Activated CD8-positive, alpha-beta memory T cell treated with anti-CD3 and anti-CD28 coated beads for 4 hours (primary cell): ENCODE results near the gene YBX2.

Source experiments
- DNase-seq, 2 donors: peaks; one replicate each; pipeline ENCODE4 v3.0.0-alpha.2; 2020; ENCODE audit warnings: low read depth in 2 of 2

YBX2 gene

DNA sequence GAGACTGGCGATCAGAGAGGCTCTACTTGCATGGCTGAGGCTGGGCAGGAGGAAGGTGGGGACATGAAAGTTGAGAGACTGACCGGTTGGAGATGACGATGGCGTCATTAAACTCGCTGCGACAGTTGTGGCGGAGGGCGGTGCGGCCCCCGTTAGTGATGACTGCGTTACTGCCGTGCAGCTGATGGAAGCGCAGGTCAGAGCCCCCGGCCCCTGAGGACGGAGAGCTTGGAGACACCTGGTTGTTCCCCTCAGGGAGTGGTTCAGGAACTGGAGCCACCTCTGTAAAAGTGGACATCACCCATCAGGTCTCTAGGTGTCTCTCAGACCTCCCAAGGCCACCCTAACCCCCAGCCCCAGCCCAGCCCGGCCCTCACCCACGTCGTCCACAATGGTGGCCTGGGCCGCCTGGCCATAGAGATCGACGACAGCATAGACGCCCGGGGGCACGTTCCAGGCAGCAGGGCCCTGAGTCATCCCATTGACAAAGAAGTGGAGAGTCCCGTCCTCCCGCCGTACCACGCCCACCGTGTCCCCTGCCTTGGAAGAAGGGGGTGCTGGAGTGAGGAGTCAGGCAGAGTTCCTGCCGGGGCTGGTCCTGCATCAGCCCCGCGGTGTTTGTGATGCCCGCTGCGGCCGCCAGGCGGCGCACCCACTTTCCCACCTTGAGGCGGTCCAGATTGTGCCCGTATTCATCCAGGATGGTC lies 29.4 kb upstream of the YBX2 start:
- no peak for DNase-seq

DNA sequence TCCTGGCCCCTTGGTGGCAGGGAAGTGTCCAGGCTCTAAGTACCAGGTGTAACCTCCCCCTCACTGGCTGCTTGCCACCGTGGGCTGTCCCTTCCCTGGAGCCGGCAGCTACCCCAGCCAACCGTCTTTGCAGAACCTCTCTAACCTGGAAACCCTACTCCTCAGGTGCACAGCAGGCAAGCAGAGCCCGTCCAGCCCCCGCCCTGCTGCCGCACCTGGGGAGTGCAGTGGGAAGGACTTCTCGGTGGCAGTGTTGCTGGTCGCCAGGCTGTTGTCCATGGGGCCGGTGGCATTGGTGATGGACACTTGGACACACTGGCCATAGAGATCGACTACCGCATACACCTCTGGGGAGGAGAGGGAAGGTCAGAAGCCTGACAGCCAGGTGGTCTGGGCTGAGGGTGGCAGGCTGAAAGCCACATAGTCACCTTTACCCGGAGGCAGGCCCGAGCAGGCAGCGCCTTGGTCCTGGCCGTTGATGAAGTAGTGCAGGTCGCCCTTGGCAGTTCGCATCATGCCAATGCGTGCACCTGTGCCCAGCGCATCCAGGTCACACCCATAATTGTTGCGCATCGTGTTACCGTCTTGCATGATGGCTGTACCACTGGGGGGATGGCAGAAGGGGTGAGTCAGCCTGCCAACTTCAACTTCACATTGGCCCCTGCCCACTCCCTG lies 28.2 kb upstream of the YBX2 start:
- no peak for DNase-seq

DNA sequence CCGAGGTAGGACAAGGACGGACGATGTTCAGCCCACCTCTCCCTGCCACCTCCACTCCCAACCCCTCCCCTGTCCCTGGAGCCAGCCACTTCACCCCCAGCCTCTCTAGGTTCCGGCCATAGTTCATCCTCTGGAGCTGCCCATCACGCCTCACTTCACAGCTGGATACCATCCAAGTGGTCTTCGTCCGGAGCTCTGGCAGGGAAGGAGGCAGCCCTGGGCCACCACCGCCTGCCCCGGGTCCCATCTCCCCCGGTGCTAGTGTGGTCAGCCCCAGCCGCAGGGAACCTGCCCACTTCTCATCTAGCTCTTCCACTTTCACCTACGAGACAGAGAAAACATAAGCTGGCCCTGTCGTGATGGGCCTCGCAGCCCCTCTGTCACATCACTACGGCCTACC lies 27.0 kb upstream of the YBX2 start:
- DNase-seq: no peak

DNA sequence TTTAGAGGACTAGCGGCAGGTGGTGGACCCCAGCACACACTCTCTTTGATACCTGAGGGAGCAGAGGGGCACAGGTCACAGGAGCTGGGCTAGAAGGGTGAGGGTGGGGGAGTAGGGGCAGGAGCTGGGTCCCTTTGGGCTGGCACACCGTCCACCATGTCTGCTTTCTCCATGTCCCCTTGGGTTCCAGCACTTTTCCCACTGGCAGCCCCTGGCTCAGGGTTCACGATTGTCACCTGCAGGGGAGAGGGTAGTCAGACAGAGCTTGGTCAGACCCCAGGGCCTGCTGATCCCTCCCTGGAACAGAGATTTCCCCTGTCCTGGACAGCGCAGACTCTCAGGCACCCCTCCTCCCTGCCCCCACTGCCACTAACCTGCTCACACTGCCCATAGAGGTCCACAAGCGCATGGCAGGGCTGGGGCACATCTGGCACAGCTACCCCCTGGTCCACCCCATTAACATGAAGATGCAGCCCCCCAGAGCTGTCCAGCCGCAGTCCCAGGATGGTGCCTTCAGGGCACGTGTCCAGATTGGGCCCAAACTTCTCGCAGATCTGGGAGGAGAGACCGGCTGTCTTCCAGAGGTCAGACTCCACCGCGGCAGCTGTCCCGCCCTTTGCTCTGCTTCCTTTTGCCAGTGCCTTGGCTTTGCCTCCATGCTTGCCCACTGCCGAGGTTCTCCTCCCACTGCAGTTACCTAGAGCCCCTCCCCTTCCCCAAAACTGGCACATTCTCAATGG lies 23.9 kb upstream of the YBX2 start:
- DNase-seq: no peak

DNA sequence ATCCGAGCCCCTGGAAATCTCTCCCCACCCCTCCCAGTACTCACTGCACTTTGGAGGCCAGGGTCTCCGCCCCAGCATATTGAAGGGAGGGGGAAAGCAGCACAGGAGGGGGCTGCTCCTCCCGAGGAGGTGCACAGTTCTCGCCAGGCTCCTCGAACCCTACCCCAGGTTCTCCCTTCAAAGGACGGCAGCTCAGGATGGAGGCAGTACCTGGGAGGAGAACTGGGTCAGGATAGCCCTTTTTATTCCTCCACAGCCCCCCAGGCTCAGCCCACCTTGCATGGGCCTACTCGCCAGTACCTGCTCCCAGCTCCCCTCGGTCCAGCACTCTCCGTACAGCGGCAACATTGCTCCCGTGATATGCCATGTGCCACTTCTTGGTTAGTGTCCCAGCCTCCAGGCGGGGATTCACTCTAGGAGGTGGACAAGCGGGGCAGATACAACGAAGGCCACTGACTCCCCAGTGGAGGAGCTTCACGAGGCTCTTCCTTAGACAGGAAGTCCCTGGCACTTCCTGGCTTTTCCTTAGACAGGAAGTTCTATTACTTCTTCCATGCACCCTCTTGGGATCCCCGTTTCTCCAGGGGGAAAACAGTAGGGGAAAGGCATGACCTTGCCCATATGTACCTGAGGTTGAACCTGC lies 22.8 kb upstream of the YBX2 start:
- DNase-seq: no peak

DNA sequence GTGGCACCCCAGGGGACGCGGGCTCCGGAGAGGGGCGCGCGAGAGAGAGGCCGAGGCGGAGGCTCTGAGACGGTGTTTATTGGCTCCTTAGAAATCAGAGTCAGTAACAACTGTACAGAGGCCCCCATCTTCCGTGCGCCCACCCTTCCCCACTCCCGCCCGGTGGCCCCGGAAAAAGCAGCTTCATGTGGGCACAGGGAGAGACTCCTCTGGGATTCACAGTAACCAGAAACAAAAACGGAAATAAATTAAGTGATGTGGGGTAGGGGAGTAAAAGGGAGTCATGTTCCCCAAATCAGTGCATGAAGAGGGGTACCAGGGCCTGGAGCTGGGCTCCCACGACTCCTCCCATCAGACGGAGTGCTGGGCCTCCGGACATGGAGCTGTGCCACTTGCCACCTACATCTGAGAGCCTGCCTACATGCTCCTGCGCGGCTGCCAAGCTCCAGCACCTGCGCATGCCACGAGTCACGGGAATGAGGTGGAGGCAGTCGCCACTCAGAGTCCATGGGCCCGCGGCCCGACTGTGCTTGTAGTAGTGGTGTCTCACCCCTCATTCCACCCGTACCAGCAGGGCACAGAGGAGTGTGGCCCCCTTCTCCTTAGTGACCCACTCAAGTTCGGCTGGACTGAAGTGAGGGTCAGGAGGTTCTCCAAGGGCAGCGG lies 21.3 kb upstream of the YBX2 start:
- no peak for DNase-seq

DNA sequence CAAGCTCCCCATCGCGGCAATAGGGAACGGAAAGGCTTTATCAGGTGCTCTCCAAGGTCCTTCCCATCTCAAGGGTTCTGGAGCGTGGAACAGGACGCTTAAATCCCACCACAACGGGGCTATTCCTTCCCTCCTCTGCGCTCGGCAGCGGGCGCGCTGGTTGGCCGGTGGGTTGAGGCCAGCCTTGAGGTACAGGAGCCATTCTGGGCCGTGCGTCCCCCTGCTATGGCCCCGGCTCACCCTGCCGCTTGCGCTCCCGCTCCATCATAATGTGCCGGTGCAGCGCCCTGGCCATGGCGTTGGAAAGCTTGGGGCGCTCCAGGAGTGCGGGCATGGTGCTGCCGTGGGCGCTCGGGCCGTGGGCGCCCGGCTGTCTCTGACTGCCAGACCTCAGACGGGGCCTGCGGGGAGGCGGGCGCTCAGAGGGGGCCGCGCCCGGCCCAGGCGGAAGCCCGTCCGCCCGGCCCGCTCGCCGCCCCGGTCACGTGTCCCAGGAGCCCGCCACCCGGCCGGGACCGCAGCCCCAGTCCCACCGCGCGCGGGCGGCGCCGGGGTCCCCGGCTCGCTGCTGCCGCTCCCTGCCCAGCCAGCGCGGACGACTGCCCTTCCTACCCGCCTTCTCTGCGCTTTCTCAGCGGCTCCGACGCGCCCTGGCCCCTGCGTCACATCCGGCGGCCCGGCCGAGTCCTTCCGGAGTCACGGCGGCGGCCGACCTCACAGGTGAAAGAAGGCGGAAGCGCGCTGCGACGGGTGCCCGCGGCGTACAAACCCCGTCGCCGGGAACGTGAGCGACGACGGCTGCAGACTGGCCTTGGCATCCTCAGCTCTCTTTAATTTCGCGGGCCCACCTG lies 20.5 kb upstream of the YBX2 start, which contains the start of gene GPS2:
Gene GPS2, minus strand, starts transcription at position 642 of the 851 bp plus-strand sequence. Its CDS starts 308 bp downstream, at position 334.
- DNase-seq: peak; percentile 82

DNA sequence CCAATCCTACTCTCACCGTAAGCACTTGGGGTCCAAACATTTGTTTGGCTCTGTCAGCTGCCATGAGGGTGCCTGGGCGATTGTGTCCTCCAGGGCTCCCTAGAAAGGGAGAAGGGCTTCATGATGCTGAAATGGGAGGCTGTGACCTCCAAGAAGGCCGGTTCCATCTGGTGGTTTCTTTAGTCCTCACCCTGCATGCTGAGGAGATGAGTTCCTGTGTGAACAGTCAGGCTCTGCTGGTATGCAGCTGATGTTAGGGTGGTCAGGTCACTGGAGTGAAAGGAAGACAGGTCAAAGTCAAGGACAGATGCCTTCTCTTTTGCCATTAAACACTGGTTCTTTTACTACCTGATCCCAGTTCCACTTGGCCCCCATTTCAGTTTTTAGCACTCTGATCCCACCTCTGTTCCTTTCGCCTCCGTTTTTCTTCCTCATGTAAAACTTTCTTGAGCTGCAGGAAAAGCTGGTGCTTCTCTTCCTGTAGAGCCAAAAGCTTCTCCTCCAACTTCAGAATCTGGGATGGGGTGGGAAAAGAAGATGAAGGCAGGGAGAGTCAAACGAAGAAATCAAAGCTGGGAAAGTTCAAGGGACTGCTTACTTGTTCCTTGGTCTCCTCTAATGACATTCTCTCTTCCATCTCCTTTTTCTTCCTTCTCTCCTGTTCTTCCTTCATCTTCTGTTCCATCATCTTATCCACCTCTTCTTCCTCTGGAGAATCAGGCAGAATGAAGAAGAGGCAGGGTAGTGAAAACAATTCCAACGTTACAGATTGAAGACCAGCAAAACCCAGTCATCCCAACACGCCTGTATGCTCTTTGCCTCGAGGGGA lies 19.7 kb upstream of the YBX2 start:
- DNase-seq: no peak

DNA sequence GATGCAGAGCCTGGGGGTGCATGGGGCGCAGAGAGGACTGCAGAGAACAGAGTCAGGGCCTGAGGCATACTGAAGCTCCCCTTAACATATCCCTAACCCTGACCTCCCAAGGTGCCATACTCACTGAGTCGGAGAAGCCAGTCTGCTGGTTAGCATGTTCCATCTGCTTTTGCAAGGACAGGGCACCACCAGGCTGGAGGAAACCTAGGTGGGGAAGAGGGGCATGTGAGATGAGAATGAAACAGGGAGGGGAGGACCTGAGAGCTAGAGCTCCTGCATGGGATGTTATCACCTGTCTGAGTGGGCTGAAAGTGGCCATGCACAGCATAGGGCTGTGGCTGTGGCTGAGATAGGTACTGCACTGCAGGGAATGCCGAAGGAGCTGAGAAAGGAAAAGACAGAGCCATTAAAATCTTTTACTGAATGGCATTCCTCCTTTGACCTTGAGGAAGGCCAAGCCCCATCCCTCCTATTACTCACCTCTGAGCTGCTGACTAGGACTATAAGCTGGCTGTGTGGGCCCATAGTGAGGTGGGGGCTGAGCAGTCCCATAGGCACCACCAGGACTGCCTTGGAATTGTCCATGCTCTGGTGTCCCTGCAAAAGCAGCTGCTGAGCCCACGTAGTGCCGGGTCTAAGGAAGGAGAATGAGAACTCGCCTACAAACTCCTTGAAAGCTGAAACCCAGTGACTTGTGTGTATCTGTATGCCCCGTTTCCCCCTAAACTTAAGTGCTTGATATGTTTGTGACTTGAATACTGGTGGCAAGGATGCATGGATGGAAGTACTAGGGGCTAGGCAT lies 18.9 kb upstream of the YBX2 start:
- DNase-seq: no peak

DNA sequence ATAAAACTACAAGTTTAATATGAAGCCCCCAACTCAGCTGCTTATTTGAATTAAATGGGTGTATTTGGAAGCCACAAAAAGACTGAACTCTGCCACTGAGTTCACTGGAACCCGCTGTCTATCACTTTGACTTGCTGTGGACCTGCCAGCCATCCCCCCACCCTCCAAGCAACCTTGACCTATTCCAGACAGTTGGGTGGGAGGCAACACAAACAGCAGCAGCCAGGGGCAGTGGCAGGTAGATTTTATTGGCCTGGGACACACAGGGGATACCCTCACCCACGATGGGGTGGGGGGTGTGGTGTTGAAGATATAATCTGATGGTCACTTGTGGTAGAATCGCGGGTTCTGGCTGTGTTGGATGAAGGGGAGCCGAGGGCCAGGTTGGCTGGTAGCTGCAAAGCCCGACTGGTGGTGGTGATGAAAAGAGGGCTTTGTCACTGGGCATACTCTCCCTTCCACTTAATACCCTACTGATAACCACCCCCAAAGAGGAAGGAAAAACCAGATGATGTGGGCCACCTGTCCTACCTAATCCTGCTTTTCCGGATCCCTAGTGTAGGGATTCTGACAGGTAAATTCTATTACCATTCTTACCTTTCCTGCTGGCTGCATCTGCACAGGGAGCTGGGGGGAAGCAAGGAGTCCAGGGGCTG lies 18.1 kb upstream of the YBX2 start:
- no peak for DNase-seq

DNA sequence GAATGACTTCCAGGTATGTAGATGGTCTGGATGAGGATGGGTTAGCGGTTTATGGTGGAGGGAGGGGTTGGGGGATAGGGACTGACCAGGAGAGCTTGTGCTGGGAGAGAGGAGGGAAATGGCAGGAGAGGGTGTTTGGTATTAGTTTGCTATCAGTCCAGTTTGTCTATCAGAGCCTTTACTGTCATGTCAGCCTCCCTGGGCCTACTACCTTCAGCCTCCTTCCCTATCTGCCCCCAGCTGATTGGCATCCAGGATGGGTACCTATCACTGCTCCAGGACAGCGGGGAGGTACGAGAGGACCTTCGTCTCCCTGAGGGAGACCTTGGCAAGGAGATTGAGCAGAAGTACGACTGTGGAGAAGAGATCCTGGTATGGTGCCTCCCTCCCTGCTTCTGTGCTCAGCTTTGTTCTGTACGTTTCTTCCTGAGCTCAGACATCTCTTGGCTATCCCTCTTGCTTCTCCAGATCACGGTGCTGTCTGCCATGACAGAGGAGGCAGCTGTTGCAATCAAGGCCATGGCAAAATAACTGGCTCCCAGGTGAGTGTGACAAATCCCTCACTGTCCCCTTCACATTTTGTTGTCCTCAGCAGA lies 16.8 kb upstream of the YBX2 start:
- no peak for DNase-seq

DNA sequence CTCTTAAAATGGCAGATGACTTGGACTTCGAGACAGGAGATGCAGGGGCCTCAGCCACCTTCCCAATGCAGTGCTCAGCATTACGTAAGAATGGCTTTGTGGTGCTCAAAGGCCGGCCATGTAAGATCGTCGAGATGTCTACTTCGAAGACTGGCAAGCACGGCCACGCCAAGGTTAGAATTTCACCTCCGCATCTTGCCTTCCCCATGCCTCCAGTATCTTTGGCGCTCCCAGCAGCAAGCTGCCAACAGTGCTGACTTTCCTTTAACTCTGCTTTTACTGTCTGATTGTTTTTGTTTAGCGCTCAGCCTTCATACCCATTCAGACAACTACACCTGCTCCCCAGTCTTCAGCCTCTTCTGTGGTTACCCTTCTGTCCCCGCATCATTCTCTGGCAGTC lies 15.2 kb upstream of the YBX2 start:
- no peak for DNase-seq

DNA sequence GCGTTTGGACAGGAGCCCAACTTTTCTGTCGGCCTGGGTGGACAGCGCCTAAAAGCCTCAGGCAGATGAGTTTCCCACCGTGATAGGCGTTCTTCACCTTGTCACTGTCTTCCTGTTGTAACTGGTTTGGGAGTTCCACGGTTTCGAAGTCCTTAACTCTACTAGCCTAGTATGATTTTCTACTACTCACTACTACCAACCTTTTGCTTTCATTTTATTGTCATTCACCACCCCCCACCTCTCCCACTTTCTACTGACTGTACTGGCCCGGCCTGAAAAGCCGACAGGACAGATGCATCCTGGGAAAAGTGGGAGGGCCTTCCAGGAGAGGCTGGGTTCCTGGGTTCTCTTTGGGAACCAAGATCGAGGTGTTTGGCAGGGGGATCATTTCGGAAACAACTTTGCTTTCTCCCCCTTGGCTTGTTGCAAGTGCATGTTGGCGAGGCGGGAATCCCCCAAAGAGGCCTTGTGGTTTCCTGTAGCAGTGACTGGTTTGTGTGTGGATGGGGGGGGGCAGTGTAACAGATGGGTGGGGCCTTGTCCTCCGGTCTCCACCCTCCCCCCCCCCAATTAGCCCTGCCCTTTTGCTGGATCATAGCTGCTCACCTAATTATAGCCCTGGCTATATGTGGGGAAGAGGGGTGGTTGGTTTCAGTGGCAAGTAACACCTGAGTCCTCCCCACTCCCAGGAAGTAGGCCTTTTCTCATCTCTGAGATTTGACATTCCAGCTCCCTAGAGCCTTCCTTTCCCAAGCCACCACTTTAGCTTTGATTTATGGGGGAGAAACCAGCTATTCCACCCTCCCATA lies 14.4 kb upstream of the YBX2 start:
- DNase-seq: peak; percentile 77 to 88

DNA sequence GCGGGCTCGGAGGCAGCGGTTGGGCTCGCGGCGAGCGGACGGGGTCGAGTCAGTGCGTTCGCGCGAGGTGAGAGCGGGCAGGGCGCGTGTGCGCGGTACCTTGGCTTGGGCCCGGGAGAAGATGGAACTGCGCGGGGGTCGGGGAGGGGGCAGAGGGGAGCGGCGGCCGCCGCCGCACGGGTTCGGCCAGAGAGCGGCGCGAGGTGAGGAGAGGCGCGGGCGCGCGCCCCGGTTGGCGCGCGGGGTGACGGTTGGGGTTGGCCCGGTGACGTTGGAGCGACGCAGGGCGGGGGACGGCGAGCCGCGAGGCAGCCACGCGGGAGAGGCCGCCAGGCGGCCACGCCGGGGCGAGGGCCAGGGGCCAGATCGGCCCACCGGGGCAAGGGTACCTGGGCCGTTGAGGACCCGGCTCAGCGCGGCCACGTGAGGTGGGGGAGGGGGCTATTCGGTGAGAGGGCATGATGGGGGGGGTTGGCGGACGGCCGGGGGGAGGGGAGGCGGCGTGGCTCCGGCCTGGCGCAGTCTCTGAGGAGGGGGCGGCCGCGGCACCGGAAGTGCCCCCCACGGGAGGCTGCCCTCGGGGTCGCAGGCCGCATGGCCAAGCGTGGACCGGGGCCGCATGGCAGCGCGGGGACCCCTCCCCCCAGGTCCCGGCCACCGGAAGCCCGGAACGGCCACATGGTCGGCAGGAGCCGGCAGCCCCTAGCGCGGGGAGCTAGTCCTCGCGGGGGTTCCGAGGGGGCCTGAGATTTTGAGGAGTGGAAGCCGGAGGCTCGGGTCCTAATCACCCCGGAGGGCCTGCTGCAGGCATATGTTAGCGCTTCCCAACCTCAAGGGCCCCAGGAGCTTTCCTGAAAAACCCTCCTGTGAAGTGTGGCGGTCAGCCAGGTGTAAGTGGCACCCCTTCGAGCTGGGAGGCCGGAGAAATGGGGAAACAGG lies 13.5 kb upstream of the YBX2 start:
- DNase-seq: no peak

DNA sequence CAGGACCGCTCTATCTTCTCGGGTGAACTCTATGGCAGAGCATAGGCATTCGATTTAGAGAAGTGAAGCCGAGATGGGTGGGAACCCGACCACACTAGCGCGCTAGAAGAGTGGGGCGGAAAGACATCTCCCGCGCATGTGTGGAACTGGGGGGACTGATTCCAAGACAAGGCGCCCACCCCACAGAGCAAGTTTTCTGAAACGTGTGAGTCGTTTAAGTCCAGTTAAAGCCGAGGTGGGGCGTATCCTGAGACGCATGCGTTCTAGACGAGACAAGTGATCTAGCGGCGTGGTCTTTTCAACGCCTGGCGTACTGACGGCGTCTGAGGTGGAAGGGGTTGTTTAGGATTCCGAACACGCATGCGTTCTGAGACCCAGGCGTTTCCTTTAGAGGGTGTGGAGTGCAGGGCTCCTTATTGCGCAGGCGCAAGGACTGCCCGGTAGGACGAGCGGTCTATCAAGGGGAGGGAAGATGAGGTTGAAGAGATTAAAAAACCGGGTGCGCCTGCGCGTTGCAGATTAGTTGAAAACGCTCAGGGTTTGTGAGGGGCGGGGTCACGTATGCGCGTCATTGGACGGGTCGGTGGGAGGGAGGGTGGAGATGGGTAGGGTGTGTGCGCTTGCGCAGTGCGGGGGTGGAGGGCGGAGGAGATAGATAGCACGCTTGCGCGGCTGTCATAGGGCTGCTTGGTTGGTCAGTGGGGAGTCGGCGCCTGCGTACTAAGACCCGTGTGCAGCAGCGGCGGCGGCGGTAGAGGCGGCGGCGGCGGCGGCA lies 12.7 kb upstream of the YBX2 start, which contains the start of gene EIF5A:
Gene EIF5A, plus strand, starts transcription at position 718 of the 775 bp plus-strand sequence. CDS start 2,008 bp downstream, outside the sequence.
- DNase-seq: peak; percentile 100
